Measurements from ENCODE around the gene KLHL29. TPM values are rescaled to one million over a fixed set of nuclear protein-coding genes. Genes with fewer than 3 reads are reported as not detected.

KLHL29 gene
- total and polyA plus RNA-seq, 2 experiments from 2014 or later, result 5.6 to 11.0 TPM

- Histone ChIP-seq H3K9me3 (ENCODE audit: low read depth) (no peaks in the 10 kb centered on the region), H3K4me3 (no peak overlapping the region), H3K27ac (no peak overlapping the region), H3K36me3 (no peaks in the 10 kb centered on the region), H3K4me1 (ENCODE audit: low read depth) (peaks cover 17% of the 10 kb centered on the region), H3K27me3 (no peaks in the 10 kb centered on the region)
- no peak for DNase-seq (ENCODE audit: low read depth in 1 of 2, low spot score in 1 of 2)
- no peak for TF ChIP-seq CTCF (IDR thresholded peaks at IDR 0.05; ENCODE audit: low read depth, low read length)
Observed at GRCh38 chr2:23418056-23418455, 33.1 kb downstream of the KLHL29 start.

- Histone ChIP-seq H3K4me3 (no peak overlapping the region), H3K27ac (no peak overlapping the region), H3K36me3 (no peaks in the 10 kb centered on the region), H3K27me3 (no peaks in the 10 kb centered on the region), H3K9me3 (ENCODE audit: low read depth) (no peaks in the 10 kb centered on the region), H3K4me1 (ENCODE audit: low read depth) (peaks cover 17% of the 10 kb centered on the region)
- no peak for TF ChIP-seq CTCF (IDR thresholded peaks at IDR 0.05; ENCODE audit: low read depth, low read length)
- peak in 1 of 2 donors; percentile 76 for DNase-seq (ENCODE audit: low read depth in 1 of 2, low spot score in 1 of 2)
Observed at GRCh38 chr2:23418461-23418911, 33.5 kb downstream of the KLHL29 start.

- H3K9me3 ChIP-seq (ENCODE audit: low read depth), result no peaks in the 10 kb centered on the region
- TF ChIP-seq CTCF (IDR thresholded peaks at IDR 0.05; ENCODE audit: low read depth, low read length), result no peak
- peak in 1 of 2 donors; percentile 41 for DNase-seq (ENCODE audit: low read depth in 1 of 2, low spot score in 1 of 2)
- H3K4me1 ChIP-seq (ENCODE audit: low read depth), result peaks cover 17% of the 10 kb centered on the region
- H3K27me3 ChIP-seq, result no peaks in the 10 kb centered on the region
- H3K36me3 ChIP-seq, result no peaks in the 10 kb centered on the region
- H3K4me3 ChIP-seq, result no peak overlapping the region
- H3K27ac ChIP-seq, result no peak overlapping the region
Observed at GRCh38 chr2:23419171-23420090, 34.5 kb downstream of the KLHL29 start.

GRCh38 chr2:23420091-23420839 is 35.3 kb downstream of the KLHL29 start:
- Histone ChIP-seq H3K4me3 (no peak overlapping the region), H3K27ac (no peak overlapping the region), H3K9me3 (ENCODE audit: low read depth) (no peaks in the 10 kb centered on the region), H3K4me1 (ENCODE audit: low read depth) (peaks cover 17% of the 10 kb centered on the region), H3K27me3 (no peaks in the 10 kb centered on the region), H3K36me3 (no peaks in the 10 kb centered on the region)
- no peak for DNase-seq (ENCODE audit: low read depth in 1 of 2, low spot score in 1 of 2)
- TF ChIP-seq CTCF (IDR thresholded peaks at IDR 0.05; ENCODE audit: low read depth, low read length), result no peak

- no peak for DNase-seq (ENCODE audit: low read depth in 1 of 2, low spot score in 1 of 2)
- Histone ChIP-seq H3K9me3 (ENCODE audit: low read depth) (no peaks in the 10 kb centered on the region), H3K36me3 (no peaks in the 10 kb centered on the region), H3K27me3 (no peaks in the 10 kb centered on the region), H3K27ac (no peak overlapping the region), H3K4me3 (no peak overlapping the region), H3K4me1 (ENCODE audit: low read depth) (peaks cover 17% of the 10 kb centered on the region)
- no peak for TF ChIP-seq CTCF (IDR thresholded peaks at IDR 0.05; ENCODE audit: low read depth, low read length)
Observed at GRCh38 chr2:23420840-23421476, 36.0 kb downstream of the KLHL29 start.
